A673 (cell line): ENCODE data around the gene CEP85L.

ENCODE experiments used
- EZH2 ChIP-seq: fragments of 200-600 bp; sonication (generic); IDR thresholded peaks from 2 replicates; pipeline ENCODE4 v1.6.1; 2017; ENCODE audit warnings: borderline replicate concordance, low read depth, mild to moderate bottlenecking, mixed read lengths, antibody characterized with exemption, low read length; ENCODE audit not compliant: poor library complexity, severe bottlenecking
- TF ChIP-seq, protein P1 (sequence below): fragments of 300-800, 200-600 bp; sonication (generic); conservative IDR thresholded peaks from 2 replicates; pipeline ENCODE4 v1.5.1; 2017; ENCODE audit warnings: low read depth, mild to moderate bottlenecking, antibody characterized with exemption, low read length, moderate library complexity, mixed read lengths

DNA sequence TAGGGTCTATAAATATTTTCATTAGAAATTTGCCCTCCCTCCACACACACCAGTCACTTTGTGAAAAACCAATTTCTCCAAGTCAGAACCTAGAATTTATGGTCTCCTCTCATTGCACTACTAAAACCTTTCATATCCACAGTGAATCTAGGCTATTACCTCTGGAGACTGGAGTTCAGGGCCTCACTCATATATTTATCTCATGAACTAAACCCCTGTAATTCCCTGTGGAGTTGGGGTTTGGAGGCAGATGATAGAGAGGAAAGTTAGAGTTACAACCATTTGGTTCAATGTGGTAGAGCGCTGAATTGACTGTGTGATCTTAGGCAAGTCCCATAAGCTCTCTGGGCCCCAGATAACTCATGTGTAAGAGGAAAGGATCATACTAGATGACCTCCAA lies 18.2 kb upstream of the CEP85L start:
- TF ChIP-seq, protein P1, sequence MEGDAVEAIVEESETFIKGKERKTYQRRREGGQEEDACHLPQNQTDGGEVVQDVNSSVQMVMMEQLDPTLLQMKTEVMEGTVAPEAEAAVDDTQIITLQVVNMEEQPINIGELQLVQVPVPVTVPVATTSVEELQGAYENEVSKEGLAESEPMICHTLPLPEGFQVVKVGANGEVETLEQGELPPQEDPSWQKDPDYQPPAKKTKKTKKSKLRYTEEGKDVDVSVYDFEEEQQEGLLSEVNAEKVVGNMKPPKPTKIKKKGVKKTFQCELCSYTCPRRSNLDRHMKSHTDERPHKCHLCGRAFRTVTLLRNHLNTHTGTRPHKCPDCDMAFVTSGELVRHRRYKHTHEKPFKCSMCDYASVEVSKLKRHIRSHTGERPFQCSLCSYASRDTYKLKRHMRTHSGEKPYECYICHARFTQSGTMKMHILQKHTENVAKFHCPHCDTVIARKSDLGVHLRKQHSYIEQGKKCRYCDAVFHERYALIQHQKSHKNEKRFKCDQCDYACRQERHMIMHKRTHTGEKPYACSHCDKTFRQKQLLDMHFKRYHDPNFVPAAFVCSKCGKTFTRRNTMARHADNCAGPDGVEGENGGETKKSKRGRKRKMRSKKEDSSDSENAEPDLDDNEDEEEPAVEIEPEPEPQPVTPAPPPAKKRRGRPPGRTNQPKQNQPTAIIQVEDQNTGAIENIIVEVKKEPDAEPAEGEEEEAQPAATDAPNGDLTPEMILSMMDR = no peak
- no peak for TF ChIP-seq EZH2
